Astrocyte (in vitro differentiated cells and primary cell): ENCODE data around the gene CAPZB. TPM values are rescaled to one million over a fixed set of nuclear protein-coding genes. Genes with fewer than 3 reads are reported as not detected.

Experiments
- DNase-seq: peaks from one replicate; pipeline ENCODE4 v3.0.0-alpha.2; 2010; ENCODE audit warnings: low read depth
- FAIRE-seq: peaks from 2 replicates; lab custom pipeline; 2011; peaks lifted over from hg19 to GRCh38; lab: Jason Lieb, UNC
- H2AFZ ChIP-seq: 2 replicates; pipeline ENCODE4 v1.6.0; 2012; ENCODE audit warnings: low read depth, low read length, inconsistent platforms
- H3K27ac ChIP-seq: 2 replicates; pipeline ENCODE4 v1.5.1; 2011; ENCODE audit warnings: low read depth, low read length, inconsistent platforms
- H3K27me3 ChIP-seq: 2 replicates; pipeline ENCODE4 v1.6.0; 2011; ENCODE audit warnings: low read length, inconsistent platforms; ENCODE audit not compliant: insufficient read depth
- H3K36me3 ChIP-seq: 2 replicates; pipeline ENCODE4 v1.5.1; 2011; ENCODE audit warnings: low read length, inconsistent platforms; ENCODE audit not compliant: insufficient read depth
- H3K4me1 ChIP-seq: 2 replicates; pipeline ENCODE4 v1.5.1; 2011; ENCODE audit warnings: low read length, inconsistent platforms; ENCODE audit not compliant: insufficient read depth
- H3K4me2 ChIP-seq: 2 replicates; pipeline ENCODE4 v1.6.0; 2012; ENCODE audit warnings: low read length, inconsistent platforms
- H3K4me3 ChIP-seq: 2 replicates; pipeline ENCODE4 v1.5.1; 2011; ENCODE audit warnings: low read depth, mild to moderate bottlenecking, low read length, inconsistent platforms; ENCODE audit not compliant: insufficient read depth
- H3K79me2 ChIP-seq: 2 replicates; pipeline ENCODE4 v1.6.0; 2012; ENCODE audit warnings: mild to moderate bottlenecking, low read length, inconsistent platforms; ENCODE audit not compliant: insufficient read depth
- H3K9ac ChIP-seq: 2 replicates; pipeline ENCODE4 v1.6.0; 2012; ENCODE audit warnings: mild to moderate bottlenecking, low read length, inconsistent platforms
- H3K9me3 ChIP-seq: 2 replicates; pipeline ENCODE4 v1.5.1; 2012; ENCODE audit warnings: low read depth, mild to moderate bottlenecking, low read length, inconsistent platforms; ENCODE audit not compliant: insufficient read depth
- H4K20me1 ChIP-seq: 2 replicates; pipeline ENCODE4 v1.6.0; 2012; ENCODE audit warnings: low read length, inconsistent platforms; ENCODE audit not compliant: insufficient read depth
- H3K27ac Mint-ChIP-seq: one replicate; pipeline ENCODE4 v1.8.0; 2021; ENCODE audit warnings: mild to moderate bottlenecking, mixed read lengths; ENCODE audit not compliant: unreplicated experiment
- H3K27me3 Mint-ChIP-seq: one replicate; pipeline ENCODE4 v1.8.0; 2021; ENCODE audit warnings: low read depth, mixed read lengths; ENCODE audit not compliant: unreplicated experiment
- H3K36me3 Mint-ChIP-seq: one replicate; pipeline ENCODE4 v1.8.0; 2021; ENCODE audit warnings: low read depth, mixed read lengths; ENCODE audit not compliant: unreplicated experiment
- H3K4me1 Mint-ChIP-seq: one replicate; pipeline ENCODE4 v1.8.0; 2021; ENCODE audit warnings: low read depth, mixed read lengths; ENCODE audit not compliant: unreplicated experiment
- H3K4me3 Mint-ChIP-seq: one replicate; pipeline ENCODE4 v1.8.0; 2021; ENCODE audit warnings: mild to moderate bottlenecking, moderate library complexity, mixed read lengths; ENCODE audit not compliant: unreplicated experiment
- H3K9me3 Mint-ChIP-seq: one replicate; pipeline ENCODE4 v1.8.0; 2021; ENCODE audit warnings: mild to moderate bottlenecking, mixed read lengths; ENCODE audit not compliant: unreplicated experiment
- EZH2 ChIP-seq: IDR thresholded peaks from 2 replicates; pipeline ENCODE4 v1.6.1; 2012; ENCODE audit warnings: mild to moderate bottlenecking, low read length, inconsistent platforms; ENCODE audit not compliant: insufficient read depth
- total RNA-seq: library from RNA; stranded (reverse); gene quantifications from 2 replicates; pipeline ENCODE4 v1.2.1, GENCODE V29; 2021
- TF ChIP-seq, protein P1 (sequence below): IDR thresholded peaks from 2 replicates; pipeline ENCODE4 v1.5.1; 2011; ENCODE audit warnings: low read depth, mild to moderate bottlenecking, inconsistent platforms, low read length, moderate library complexity; ENCODE audit not compliant: insufficient read depth

CAPZB gene
- total RNA-seq, 1 donor from 2014 or later: 458 TPM

DNA sequence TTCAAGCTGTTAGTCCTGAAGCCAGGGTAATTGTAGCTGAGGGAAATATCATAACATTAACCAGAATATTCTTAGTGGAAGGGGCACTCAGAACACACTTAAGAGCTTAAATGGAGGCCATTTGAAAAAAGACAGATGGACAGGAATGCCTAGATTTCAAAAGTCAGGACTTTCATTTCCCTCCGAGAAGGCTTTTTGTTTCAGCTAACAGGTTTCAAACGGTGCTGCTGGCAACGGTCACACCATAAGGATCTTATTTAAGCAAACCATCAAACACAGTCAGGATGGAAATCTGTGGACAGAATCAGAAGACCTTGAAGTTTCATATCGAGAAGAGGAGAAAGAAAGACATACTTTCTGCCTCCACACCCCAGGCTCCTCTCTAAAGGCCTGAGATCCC lies 103.1 kb downstream of the CAPZB start:
- DNase-seq (no peak), FAIRE-seq (no peak)
- Mint-ChIP-seq H3K36me3 (peaks cover 26% of the 10 kb centered on the region), H3K27me3 (no peaks in the 10 kb centered on the region), H3K9me3 (no peaks in the 10 kb centered on the region), H3K27ac (no peak overlapping the region), H3K4me1 (peaks cover 36% of the 10 kb centered on the region), H3K4me3 (no peak overlapping the region)
- peaks cover 89% of the 10 kb centered on the region for H4K20me1 ChIP-seq
- peaks cover 32% of the 10 kb centered on the region for H3K4me1 ChIP-seq
- peaks cover 80% of the 10 kb centered on the region for H3K79me2 ChIP-seq
- H3K9me3 ChIP-seq: no peaks in the 10 kb centered on the region
- H3K4me3 ChIP-seq: no peak overlapping the region
- H2AFZ ChIP-seq: no peak overlapping the region
- no peak overlapping the region for H3K4me2 ChIP-seq
- no peak overlapping the region for H3K9ac ChIP-seq
- no peak overlapping the region for H3K27ac ChIP-seq
- TF ChIP-seq, protein P1, sequence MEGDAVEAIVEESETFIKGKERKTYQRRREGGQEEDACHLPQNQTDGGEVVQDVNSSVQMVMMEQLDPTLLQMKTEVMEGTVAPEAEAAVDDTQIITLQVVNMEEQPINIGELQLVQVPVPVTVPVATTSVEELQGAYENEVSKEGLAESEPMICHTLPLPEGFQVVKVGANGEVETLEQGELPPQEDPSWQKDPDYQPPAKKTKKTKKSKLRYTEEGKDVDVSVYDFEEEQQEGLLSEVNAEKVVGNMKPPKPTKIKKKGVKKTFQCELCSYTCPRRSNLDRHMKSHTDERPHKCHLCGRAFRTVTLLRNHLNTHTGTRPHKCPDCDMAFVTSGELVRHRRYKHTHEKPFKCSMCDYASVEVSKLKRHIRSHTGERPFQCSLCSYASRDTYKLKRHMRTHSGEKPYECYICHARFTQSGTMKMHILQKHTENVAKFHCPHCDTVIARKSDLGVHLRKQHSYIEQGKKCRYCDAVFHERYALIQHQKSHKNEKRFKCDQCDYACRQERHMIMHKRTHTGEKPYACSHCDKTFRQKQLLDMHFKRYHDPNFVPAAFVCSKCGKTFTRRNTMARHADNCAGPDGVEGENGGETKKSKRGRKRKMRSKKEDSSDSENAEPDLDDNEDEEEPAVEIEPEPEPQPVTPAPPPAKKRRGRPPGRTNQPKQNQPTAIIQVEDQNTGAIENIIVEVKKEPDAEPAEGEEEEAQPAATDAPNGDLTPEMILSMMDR: no peak
- TF ChIP-seq EZH2: no peak
- H3K36me3 ChIP-seq: peaks cover 28% of the 10 kb centered on the region
- H3K27me3 ChIP-seq: no peaks in the 10 kb centered on the region

DNA sequence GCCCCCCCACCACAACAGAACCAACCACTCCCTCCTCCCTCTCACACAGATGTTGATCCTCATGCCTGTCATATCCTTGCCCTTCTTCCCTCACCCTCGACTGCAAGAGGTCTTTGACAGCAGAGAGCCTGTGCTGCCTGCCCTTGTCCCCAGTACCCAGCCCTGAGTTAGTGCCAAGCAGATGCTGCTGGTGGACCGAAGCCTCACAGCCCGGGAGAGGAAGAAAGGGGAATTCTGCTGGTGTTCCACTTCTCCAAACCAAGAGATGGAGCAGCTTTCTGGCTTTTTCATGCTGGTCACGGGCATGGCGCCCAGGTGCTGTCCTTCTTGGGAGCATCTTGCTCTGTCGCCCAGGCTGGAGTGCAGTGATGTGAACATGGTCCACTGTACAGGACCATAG lies 104.1 kb downstream of the CAPZB start:
- Histone ChIP-seq H3K4me2 (no peak overlapping the region), H3K9me3 (no peaks in the 10 kb centered on the region), H3K79me2 (peaks cover 75% of the 10 kb centered on the region), H3K27me3 (no peaks in the 10 kb centered on the region), H3K4me3 (no peak overlapping the region), H3K4me1 (peaks cover 25% of the 10 kb centered on the region), H2AFZ (no peak overlapping the region), H3K27ac (no peak overlapping the region), H3K36me3 (peaks cover 36% of the 10 kb centered on the region), H3K9ac (no peak overlapping the region), H4K20me1 (peaks cover 88% of the 10 kb centered on the region)
- no peak for TF ChIP-seq EZH2
- TF ChIP-seq, protein P1: no peak
- DNase-seq (no peak), FAIRE-seq (no peak)
- Mint-ChIP-seq H3K9me3 (no peaks in the 10 kb centered on the region), H3K36me3 (peaks cover 32% of the 10 kb centered on the region), H3K27me3 (no peaks in the 10 kb centered on the region), H3K4me1 (peaks cover 34% of the 10 kb centered on the region), H3K4me3 (no peak overlapping the region), H3K27ac (no peak overlapping the region)

DNA sequence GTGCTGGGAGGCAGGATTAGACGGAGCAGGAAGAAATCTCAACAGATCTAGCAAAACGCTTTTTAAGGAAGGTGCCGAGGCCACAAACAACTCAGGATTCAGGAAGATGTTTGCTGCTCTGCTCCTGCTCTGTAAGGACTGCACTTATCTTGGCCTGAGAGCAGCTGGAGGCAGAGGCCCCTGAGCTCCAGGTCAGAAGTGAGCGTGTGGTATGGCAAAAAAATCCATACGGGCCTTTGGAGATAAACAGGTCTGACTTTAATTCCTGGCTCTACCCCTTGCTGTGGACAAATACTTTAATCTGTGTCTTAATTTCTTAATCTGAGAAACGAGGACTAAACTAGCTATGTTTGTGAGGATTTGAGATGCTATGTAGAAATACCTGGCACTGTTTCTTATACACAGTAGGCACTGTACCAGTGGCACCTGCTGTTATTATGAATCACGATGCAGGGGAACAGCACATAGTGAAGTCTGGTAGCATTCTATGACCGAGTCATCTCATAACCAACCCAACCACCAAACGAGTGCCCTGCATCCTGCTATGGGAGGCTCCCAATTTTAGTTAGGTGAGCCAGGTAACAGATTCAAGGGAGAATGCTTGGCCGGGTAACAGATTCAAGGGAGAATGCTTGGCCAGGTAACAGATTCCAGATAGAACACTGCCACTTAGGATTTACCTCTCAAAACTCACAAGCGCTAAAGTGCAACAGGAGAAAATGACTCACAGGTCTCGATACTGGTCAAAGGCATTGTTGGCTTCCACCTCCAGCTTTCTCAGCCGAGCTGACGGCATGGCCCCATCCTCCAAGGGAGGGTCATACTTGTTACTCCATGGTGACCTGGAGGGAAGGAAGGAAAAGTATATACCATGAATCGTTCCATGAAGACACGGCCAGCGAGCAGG lies 107.3 kb downstream of the CAPZB start:
- peak overlapping the region; percentile 34 for H3K27ac Mint-ChIP-seq
- H3K9me3 Mint-ChIP-seq: peaks cover 4% of the 10 kb centered on the region
- peaks cover 70% of the 10 kb centered on the region for H3K79me2 ChIP-seq
- H3K27ac ChIP-seq: peak overlapping the region; percentile 22
- DNase-seq: peak; percentile 56
- no peak overlapping the region for H3K4me3 ChIP-seq
- peaks cover 35% of the 10 kb centered on the region for H3K36me3 Mint-ChIP-seq
- H3K4me1 ChIP-seq: peaks cover 8% of the 10 kb centered on the region
- no peaks in the 10 kb centered on the region for H3K27me3 ChIP-seq
- H3K4me3 Mint-ChIP-seq: peak overlapping the region; percentile 57
- TF ChIP-seq EZH2: no peak
- TF ChIP-seq, protein P1: no peak
- no peak overlapping the region for H2AFZ ChIP-seq
- H3K4me2 ChIP-seq: no peak overlapping the region
- no peaks in the 10 kb centered on the region for H3K9me3 ChIP-seq
- no peaks in the 10 kb centered on the region for H3K27me3 Mint-ChIP-seq
- FAIRE-seq: no peak
- H3K9ac ChIP-seq: no peak overlapping the region
- peaks cover 18% of the 10 kb centered on the region for H3K4me1 Mint-ChIP-seq
- H4K20me1 ChIP-seq: peaks cover 88% of the 10 kb centered on the region
- peaks cover 31% of the 10 kb centered on the region for H3K36me3 ChIP-seq
